ENCODE data around the gene ZMAT3.
"Not testable (repeated sequence)": the region's sequence is repeated elsewhere in the genome, so short reads cannot be mapped to it uniquely, and the experiment has no call there.

The ZMAT3 gene, protein sequence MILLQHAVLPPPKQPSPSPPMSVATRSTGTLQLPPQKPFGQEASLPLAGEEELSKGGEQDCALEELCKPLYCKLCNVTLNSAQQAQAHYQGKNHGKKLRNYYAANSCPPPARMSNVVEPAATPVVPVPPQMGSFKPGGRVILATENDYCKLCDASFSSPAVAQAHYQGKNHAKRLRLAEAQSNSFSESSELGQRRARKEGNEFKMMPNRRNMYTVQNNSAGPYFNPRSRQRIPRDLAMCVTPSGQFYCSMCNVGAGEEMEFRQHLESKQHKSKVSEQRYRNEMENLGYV

DNA sequence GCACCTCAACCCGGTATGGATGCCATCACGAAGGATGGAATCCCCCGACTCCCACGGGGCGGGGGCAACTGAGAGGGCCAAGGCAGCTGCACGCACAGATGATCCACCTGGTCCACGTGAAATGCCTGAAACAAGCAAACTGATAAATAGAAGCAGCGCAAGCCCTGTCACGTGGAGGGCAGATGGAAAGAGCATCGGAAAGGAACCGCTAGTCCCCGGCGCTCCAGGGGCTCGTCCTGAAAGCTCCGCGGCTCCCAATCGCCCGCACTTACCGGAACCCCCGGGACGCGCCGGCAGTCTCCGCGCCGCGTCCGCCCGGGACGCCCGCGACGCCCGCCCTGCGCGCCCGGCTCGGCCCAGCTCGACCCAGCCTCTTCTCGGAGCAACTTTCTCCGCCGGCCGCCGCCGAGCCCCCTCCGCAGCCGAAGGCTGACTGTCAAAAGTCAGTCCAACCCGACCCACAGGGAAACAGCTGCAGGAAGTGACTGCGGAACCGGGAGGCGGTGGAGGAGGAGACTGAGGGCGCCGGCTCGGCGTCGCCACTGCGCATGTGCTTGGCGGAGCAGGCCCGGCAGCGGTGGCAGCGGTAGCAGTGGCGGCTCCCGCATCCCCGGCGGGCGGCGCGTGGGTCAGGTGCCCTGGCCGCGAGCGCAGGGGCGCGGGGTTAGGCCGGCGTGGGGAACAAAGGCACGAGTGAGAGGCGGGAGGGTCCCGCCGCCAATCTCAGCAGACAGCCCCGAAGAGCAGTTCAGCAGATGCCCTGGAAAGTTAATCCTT, at the start of gene ZMAT3:
Gene ZMAT3 (minus strand): TSS at position 487 of the 777 bp plus-strand sequence. CDS start 4,057 bp downstream, outside the sequence.
- TF ChIP-seq, protein P1, sequence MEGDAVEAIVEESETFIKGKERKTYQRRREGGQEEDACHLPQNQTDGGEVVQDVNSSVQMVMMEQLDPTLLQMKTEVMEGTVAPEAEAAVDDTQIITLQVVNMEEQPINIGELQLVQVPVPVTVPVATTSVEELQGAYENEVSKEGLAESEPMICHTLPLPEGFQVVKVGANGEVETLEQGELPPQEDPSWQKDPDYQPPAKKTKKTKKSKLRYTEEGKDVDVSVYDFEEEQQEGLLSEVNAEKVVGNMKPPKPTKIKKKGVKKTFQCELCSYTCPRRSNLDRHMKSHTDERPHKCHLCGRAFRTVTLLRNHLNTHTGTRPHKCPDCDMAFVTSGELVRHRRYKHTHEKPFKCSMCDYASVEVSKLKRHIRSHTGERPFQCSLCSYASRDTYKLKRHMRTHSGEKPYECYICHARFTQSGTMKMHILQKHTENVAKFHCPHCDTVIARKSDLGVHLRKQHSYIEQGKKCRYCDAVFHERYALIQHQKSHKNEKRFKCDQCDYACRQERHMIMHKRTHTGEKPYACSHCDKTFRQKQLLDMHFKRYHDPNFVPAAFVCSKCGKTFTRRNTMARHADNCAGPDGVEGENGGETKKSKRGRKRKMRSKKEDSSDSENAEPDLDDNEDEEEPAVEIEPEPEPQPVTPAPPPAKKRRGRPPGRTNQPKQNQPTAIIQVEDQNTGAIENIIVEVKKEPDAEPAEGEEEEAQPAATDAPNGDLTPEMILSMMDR (IDR thresholded peaks at IDR 0.05; ENCODE audit: low read depth, low read length): no peak
- peak within 1 kb of the TSS; percentile 74 to 77 for H3K4me3 ChIP-seq (replicated peaks in 1 of 2; ENCODE audit: low read depth in 2 of 2, low read length in 2 of 2)
- DNase-seq (ENCODE audit: low read depth in 2 of 2): peak; percentile 81 to 88

DNA sequence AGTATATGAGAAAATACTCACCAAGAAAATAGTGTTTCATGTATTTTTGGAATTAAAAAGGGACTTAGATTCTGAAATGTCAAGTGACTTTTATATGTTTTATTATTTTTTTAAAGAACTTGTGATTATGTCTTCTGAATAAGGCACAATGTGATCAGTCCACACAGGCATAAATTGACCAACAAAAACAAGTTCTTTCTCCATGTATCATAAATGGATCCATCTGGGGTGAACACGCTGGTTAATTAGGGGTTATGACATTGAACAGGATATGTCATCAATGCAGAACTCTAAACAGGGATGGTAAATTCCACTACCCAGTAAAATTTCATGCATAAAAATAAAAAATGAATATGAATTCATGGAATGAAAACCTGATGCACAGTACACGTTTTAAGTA, 45.2 kb upstream of the ZMAT3 start:
- TF ChIP-seq, protein P1 (IDR thresholded peaks at IDR 0.05; ENCODE audit: low read depth, low read length): no peak
- H3K4me3 ChIP-seq (replicated peaks in 1 of 2; ENCODE audit: low read depth in 2 of 2, low read length in 2 of 2): no peak overlapping the region
- DNase-seq (ENCODE audit: low read depth in 2 of 2): no peak

DNA sequence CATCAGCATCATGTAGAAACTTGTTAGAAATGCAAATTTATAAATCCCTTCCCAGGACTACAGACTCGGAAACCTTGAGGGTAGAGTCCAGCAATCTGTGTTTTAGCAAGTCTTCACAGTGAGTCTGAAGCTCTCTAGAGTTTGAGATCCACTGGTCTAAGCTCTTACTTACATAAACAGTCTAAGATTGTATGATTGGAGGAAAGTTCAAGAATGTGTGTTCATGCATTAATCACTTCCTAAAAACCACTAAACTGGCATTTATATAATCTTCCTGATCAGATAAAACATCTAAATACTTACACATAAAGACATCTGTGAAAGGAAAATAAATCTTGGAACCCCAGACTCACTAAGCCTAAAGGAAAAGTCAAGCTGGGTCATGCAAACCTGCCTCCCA, 43.8 kb upstream of the ZMAT3 start:
- peak in 1 of 2 donors; percentile 44 for DNase-seq (ENCODE audit: low read depth in 2 of 2)

DNA sequence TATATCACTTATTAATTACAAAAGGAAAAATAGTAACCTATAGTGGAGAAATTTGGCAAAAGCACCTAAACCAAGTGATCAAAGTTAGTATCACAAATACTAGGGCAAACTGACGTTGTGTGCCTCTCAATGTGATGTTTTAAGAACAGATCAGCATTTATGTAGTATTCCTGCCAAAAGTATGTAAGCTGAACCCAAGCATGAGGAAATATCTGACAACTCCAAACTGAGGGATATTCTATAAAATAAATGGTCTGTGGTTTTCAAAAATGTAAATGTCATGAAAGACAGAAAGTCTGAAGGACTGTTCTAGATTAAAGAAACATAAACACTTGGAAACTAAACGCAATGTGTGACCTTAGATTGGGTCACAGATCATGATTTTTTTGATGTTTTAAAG, 42.3 kb upstream of the ZMAT3 start:
- TF ChIP-seq, protein P1 (IDR thresholded peaks at IDR 0.05; ENCODE audit: low read depth, low read length): no peak
- no peak overlapping the region for H3K4me3 ChIP-seq (replicated peaks in 1 of 2; ENCODE audit: low read depth in 2 of 2, low read length in 2 of 2)
- DNase-seq (ENCODE audit: low read depth in 2 of 2): peak in 1 of 2 donors; percentile 24

More for the DNA sequence above, 43.8 kb upstream of the ZMAT3 start:
- H3K4me3 ChIP-seq (replicated peaks in 1 of 2; ENCODE audit: low read depth in 2 of 2, low read length in 2 of 2): not testable (repeated sequence)

DNA sequence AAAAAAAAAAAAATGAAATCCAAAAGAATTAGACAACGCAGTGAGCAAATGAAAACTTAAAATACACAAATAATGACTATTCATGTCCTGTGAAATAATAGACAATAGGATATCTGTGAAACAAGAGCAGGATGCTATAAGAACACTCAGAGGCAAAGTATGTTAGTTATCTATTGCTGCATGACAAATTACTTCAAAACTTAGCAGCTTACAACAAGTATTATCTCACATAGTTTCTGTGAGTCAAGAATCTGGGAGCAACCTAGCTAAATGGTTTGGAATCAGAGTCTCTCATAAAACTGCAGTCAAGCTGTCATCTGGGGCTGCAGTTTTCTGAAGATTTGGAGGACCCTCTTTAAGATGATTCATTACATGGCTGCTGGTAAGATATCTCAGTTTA, 36.5 kb upstream of the ZMAT3 start:
- DNase-seq (ENCODE audit: low read depth in 2 of 2): peak; percentile 75 to 83
- TF ChIP-seq, protein P1 (IDR thresholded peaks at IDR 0.05; ENCODE audit: low read depth, low read length): no peak
- H3K4me3 ChIP-seq (replicated peaks in 1 of 2; ENCODE audit: low read depth in 2 of 2, low read length in 2 of 2): no peak overlapping the region

DNA sequence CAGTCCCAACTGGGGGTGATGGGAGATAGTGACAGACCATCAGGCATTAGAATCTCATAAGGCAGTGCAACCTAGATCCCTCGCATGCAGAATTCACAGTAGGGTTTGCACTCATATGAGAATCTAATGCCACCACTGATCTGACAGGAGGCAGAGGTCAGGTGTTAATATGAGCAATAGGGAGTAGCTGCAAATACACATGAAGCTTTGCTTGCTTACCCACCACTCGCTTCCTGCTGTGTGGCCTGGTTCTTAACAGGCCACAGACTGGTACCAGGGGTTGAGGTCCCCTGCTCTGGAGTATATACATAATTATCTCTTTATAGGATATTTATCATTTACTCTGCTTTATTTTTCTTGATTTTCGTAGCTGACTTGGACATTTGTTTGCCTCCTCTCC, 36.0 kb upstream of the ZMAT3 start:
- no peak overlapping the region for H3K4me3 ChIP-seq (replicated peaks in 1 of 2; ENCODE audit: low read depth in 2 of 2, low read length in 2 of 2)
- TF ChIP-seq, protein P1 (IDR thresholded peaks at IDR 0.05; ENCODE audit: low read depth, low read length): no peak
- peak in 1 of 2 donors; percentile 18 for DNase-seq (ENCODE audit: low read depth in 2 of 2)

DNA sequence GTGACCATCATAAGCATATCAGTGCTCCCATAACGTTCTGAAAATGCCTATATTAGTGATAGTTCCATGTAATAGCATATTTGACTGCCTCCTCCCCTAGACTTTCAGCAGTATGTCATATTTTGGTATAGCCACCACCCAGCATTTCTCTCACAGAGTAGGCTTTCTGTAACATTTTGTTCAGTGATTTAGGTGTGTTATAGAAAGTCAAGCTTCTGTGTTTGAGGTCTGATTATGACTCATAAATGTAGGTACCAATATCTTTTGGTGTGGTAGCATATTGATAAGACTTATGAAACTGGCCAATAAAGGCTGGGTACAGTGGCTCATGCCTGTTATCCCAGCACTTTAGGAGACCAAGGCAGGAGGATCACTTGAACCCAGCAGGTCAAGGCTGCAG, 34.3 kb upstream of the ZMAT3 start:
- DNase-seq (ENCODE audit: low read depth in 2 of 2): no peak
- H3K4me3 ChIP-seq (replicated peaks in 1 of 2; ENCODE audit: low read depth in 2 of 2, low read length in 2 of 2): no peak overlapping the region
- TF ChIP-seq, protein P1 (IDR thresholded peaks at IDR 0.05; ENCODE audit: low read depth, low read length): no peak

Data from cardiac fibroblast (primary cell).